NB4 (cell line): ENCODE results near the gene CRABP1.

Source experiments
- DNase-seq: peaks from one replicate; pipeline ENCODE4 v3.0.0; 2010; ENCODE audit warnings: low read depth
- H3K4me3 ChIP-seq: one replicate; pipeline ENCODE4 v1.5.1; 2011; ENCODE audit warnings: mild to moderate bottlenecking, low read depth, low read length, moderate library complexity
- CTCF ChIP-seq: IDR thresholded peaks from one replicate; pipeline ENCODE4 v1.5.1; 2012; ENCODE audit warnings: low read depth, low read length
- MAX ChIP-seq: IDR thresholded peaks from 2 replicates; pipeline ENCODE4 v1.6.1; 2011; ENCODE audit warnings: low read depth, low read length
- MYC ChIP-seq: IDR thresholded peaks from 2 replicates; pipeline ENCODE4 v1.6.1; 2011; ENCODE audit warnings: low read depth, low read length
- POLR2A ChIP-seq: IDR thresholded peaks from 2 replicates; pipeline ENCODE4 v1.6.1; 2011; ENCODE audit warnings: mild to moderate bottlenecking; ENCODE audit not compliant: insufficient read length; ENCODE audit errors: extremely low read depth

CRABP1 gene

GRCh38 chr15:78362716-78363380 lies 22.7 kb downstream of the CRABP1 start:
- H3K4me3 ChIP-seq: no peak overlapping the region
- no peak for DNase-seq

GRCh38 chr15:78363381-78363734 lies 23.2 kb downstream of the CRABP1 start:
- no peak overlapping the region for H3K4me3 ChIP-seq
- DNase-seq: no peak
- TF ChIP-seq CTCF: no peak
- TF ChIP-seq MAX: no peak
- TF ChIP-seq MYC: no peak
- TF ChIP-seq POLR2A: no peak

More at GRCh38 chr15:78362716-78363380, 22.7 kb downstream of the CRABP1 start:
- no peak for TF ChIP-seq MYC
- no peak for TF ChIP-seq POLR2A
- TF ChIP-seq CTCF: no peak
- TF ChIP-seq MAX: no peak

GRCh38 chr15:78364233-78364632 lies 24.1 kb downstream of the CRABP1 start:
- no peak for DNase-seq
- TF ChIP-seq POLR2A: no peak
- no peak for TF ChIP-seq CTCF
- no peak for TF ChIP-seq MYC
- no peak for TF ChIP-seq MAX
- no peak overlapping the region for H3K4me3 ChIP-seq

GRCh38 chr15:78365917-78366316 lies 25.8 kb downstream of the CRABP1 start:
- DNase-seq: no peak
- TF ChIP-seq MAX (no peak), CTCF (no peak), MYC (no peak), POLR2A (no peak)
- H3K4me3 ChIP-seq: no peak overlapping the region

GRCh38 chr15:78366342-78366741 lies 26.2 kb downstream of the CRABP1 start:
- TF ChIP-seq POLR2A: no peak
- no peak for TF ChIP-seq CTCF
- TF ChIP-seq MAX: no peak
- TF ChIP-seq MYC: no peak
- no peak for DNase-seq
- no peak overlapping the region for H3K4me3 ChIP-seq
